IMR-90 (cell line): ENCODE results near the gene PTGR1. TPM values are rescaled to one million over a fixed set of nuclear protein-coding genes. Genes with fewer than 3 reads are reported as not detected.

Experiments used
- ATAC-seq: fragments of 200-7000 bp; cut with Tn5 transposase; 2 replicates; pipeline ENCODE4 v1.9.1; 2020; ENCODE audit warnings: low read depth, mild to moderate bottlenecking, moderate library complexity
- BruUV-seq: library from RNA; stranded (reverse); fragments of 400-500 nt; replicated peaks from 2 replicates; lab custom pipeline; 2021; lab: Mats Ljungman, UMichigan
- CTCF ChIA-PET: fragments of 300-600 bp; formaldehyde crosslinking; extraction: SDS; loops from one replicate; lab custom pipeline; 2021; ENCODE audit warnings: antibody characterized with exemption; lab: Yijun Ruan, JAX
- POLR2A ChIA-PET: fragments of 300-600 bp; sonication (Branson Sonifier 250); formaldehyde crosslinking; loops from one replicate; lab custom pipeline; 2022; ENCODE audit warnings: antibody characterized with exemption; ENCODE audit not compliant: unreplicated experiment; lab: Charles Lee
- DNase-seq: peaks from one replicate; pipeline ENCODE4 v3.0.0; 2013
- H2AFZ ChIP-seq: replicated peaks from 2 replicates; pipeline ENCODE3; 2013; ENCODE audit warnings: low read length, mild to moderate bottlenecking; ENCODE audit not compliant: poor library complexity
- H2AK5ac ChIP-seq: 2 replicates; pipeline ENCODE4 v1.6.1; 2013; ENCODE audit warnings: low read depth, low read length, inconsistent platforms
- H2AK9ac ChIP-seq: replicated peaks from 2 replicates; pipeline ENCODE3; 2013; ENCODE audit warnings: mild to moderate bottlenecking, low read depth, low read length, moderate library complexity; ENCODE audit not compliant: poor library complexity
- H2BK120ac ChIP-seq: 2 replicates; pipeline ENCODE4 v1.6.1; 2013; ENCODE audit warnings: low read depth, low read length, inconsistent platforms
- H2BK15ac ChIP-seq: 3 replicates; pipeline ENCODE4 v1.6.1; 2013; ENCODE audit warnings: low read depth, low read length, inconsistent platforms
- H2BK20ac ChIP-seq: 2 replicates; pipeline ENCODE4 v1.6.1; 2013; ENCODE audit warnings: low read depth, mild to moderate bottlenecking, inconsistent platforms, low read length, moderate library complexity
- H2BK5ac ChIP-seq: 2 replicates; pipeline ENCODE4 v1.6.1; 2013; ENCODE audit warnings: mild to moderate bottlenecking, low read depth, low read length, inconsistent platforms; ENCODE audit not compliant: poor library complexity, severe bottlenecking
- H3K14ac ChIP-seq: replicated peaks from 2 replicates; pipeline ENCODE4 v1.6.1; 2013; ENCODE audit warnings: low read depth, low read length, inconsistent platforms
- H3K18ac ChIP-seq: 2 replicates; pipeline ENCODE4 v1.6.1; 2013; ENCODE audit warnings: low read depth, low read length, control low read depth
- H3K23ac ChIP-seq: 2 replicates; pipeline ENCODE4 v1.6.1; 2013; ENCODE audit warnings: low read depth, low read length, inconsistent platforms
- H3K27ac ChIP-seq: 2 replicates; pipeline ENCODE4 v1.5.1; 2013; ENCODE audit warnings: mild to moderate bottlenecking, control low read depth, low read length; ENCODE audit not compliant: insufficient read depth
- H3K27me3 ChIP-seq: 2 replicates; pipeline ENCODE4 v1.6.1; 2013; ENCODE audit warnings: low read length; ENCODE audit not compliant: control insufficient read depth, insufficient read depth
- H3K36me3 ChIP-seq: 2 replicates; pipeline ENCODE4 v1.6.1; 2013; ENCODE audit warnings: low read length, mixed read lengths; ENCODE audit not compliant: control insufficient read depth, insufficient read depth
- H3K4ac ChIP-seq: 2 replicates; pipeline ENCODE4 v1.6.1; 2013; ENCODE audit warnings: low read depth, low read length, inconsistent platforms
- H3K4me1 ChIP-seq: 2 replicates; pipeline ENCODE4 v1.6.1; 2013; ENCODE audit warnings: low read length, mixed read lengths; ENCODE audit not compliant: control insufficient read depth, insufficient read depth
- H3K4me2 ChIP-seq: 2 replicates; pipeline ENCODE4 v1.6.1; 2013; ENCODE audit warnings: low read depth, mild to moderate bottlenecking, control low read depth, low read length, moderate library complexity
- H3K4me3 ChIP-seq: 2 replicates; pipeline ENCODE4 v1.5.1; 2013; ENCODE audit warnings: low read depth, mild to moderate bottlenecking, control low read depth, low read length, moderate library complexity; ENCODE audit not compliant: insufficient read depth
- H3K56ac ChIP-seq: 2 replicates; pipeline ENCODE4 v1.6.1; 2013; ENCODE audit warnings: low read length, inconsistent platforms; ENCODE audit not compliant: insufficient read depth; ENCODE audit errors: extremely low read depth
- H3K79me1 ChIP-seq, 2 experiments: 2 replicates each; pipeline ENCODE4 v1.6.1; 2013; ENCODE audit warnings: low read length in 2 of 2, inconsistent platforms in 1 of 2, low read depth in 1 of 2
- H3K9ac ChIP-seq: 2 replicates; pipeline ENCODE4 v1.6.1; 2013; ENCODE audit warnings: low read depth, low read length, control low read depth
- H3K9me1 ChIP-seq: 2 replicates; pipeline ENCODE4 v1.6.1; 2013; ENCODE audit warnings: low read length, inconsistent platforms; ENCODE audit not compliant: insufficient read depth
- H3K9me3 ChIP-seq: 2 replicates; pipeline ENCODE4 v1.6.1; 2013; ENCODE audit warnings: low read length; ENCODE audit not compliant: control insufficient read depth, insufficient read depth
- H4K20me1 ChIP-seq: 2 replicates; pipeline ENCODE4 v1.6.1; 2013; ENCODE audit warnings: low read length, inconsistent platforms; ENCODE audit not compliant: insufficient read depth
- H4K5ac ChIP-seq: 2 replicates; pipeline ENCODE4 v1.6.1; 2013; ENCODE audit warnings: mild to moderate bottlenecking, low read depth, low read length, control low read depth
- H4K8ac ChIP-seq, 2 experiments: 2 replicates each; pipeline ENCODE4 v1.6.1; 2013; ENCODE audit warnings: low read depth in 2 of 2, low read length in 2 of 2, control low read depth in 1 of 2, inconsistent platforms in 1 of 2
- H4K91ac ChIP-seq: 2 replicates; pipeline ENCODE4 v1.6.1; 2013; ENCODE audit warnings: low read depth, low read length, inconsistent platforms; ENCODE audit not compliant: insufficient read depth
- CEBPB ChIP-seq: IDR thresholded peaks from 2 replicates; pipeline ENCODE4 v1.6.1; 2012; ENCODE audit warnings: low read depth, low read length, improper control_type of control experiment
- CHD1 ChIP-seq: IDR thresholded peaks from 2 replicates; pipeline ENCODE4 v1.6.1; 2012; ENCODE audit warnings: low read depth, low read length, improper control_type of control experiment
- ELK1 ChIP-seq: fragments of 150-350 bp; IDR thresholded peaks from 2 replicates; pipeline ENCODE4 v1.6.1; 2016; ENCODE audit warnings: low read depth, mild to moderate bottlenecking, low read length, moderate library complexity, borderline replicate concordance
- FOS ChIP-seq: fragments of 150-350 bp; IDR thresholded peaks from 2 replicates; pipeline ENCODE4 v1.6.1; 2016; ENCODE audit warnings: low read depth, low read length
- MAFK ChIP-seq: IDR thresholded peaks from 2 replicates; pipeline ENCODE4 v1.6.1; 2012; ENCODE audit warnings: low read depth, low read length, improper control_type of control experiment
- MAZ ChIP-seq: IDR thresholded peaks from 2 replicates; pipeline ENCODE4 v1.6.1; 2012; ENCODE audit warnings: low read depth, mild to moderate bottlenecking, low read length, improper control_type of control experiment, moderate library complexity, borderline replicate concordance
- MXI1 ChIP-seq: IDR thresholded peaks from 2 replicates; pipeline ENCODE4 v1.6.1; 2012; ENCODE audit warnings: low read depth, mild to moderate bottlenecking, low read length, moderate library complexity, borderline replicate concordance
- NFE2L2 ChIP-seq: fragments of 150-350 bp; IDR thresholded peaks from 2 replicates; pipeline ENCODE4 v1.6.1; 2016; ENCODE audit warnings: low read depth, mild to moderate bottlenecking, low read length
- RAD21 ChIP-seq: IDR thresholded peaks from 2 replicates; pipeline ENCODE4 v1.6.1; 2012; ENCODE audit warnings: low read length, improper control_type of control experiment
- RCOR1 ChIP-seq: IDR thresholded peaks from 2 replicates; pipeline ENCODE4 v1.6.1; 2012; ENCODE audit warnings: mild to moderate bottlenecking, low read length, improper control_type of control experiment; ENCODE audit not compliant: insufficient replicate concordance
- RFX5 ChIP-seq: IDR thresholded peaks from 2 replicates; pipeline ENCODE4 v1.8.0; 2012; ENCODE audit warnings: low read depth, mild to moderate bottlenecking, low read length, moderate library complexity
- SMC3 ChIP-seq: fragments of 150-350 bp; IDR thresholded peaks from 2 replicates; pipeline ENCODE4 v1.6.1; 2016; ENCODE audit warnings: low read depth, mild to moderate bottlenecking, antibody characterized with exemption, low read length, moderate library complexity
- USF2 ChIP-seq: fragments of 150-350 bp; IDR thresholded peaks from 2 replicates; pipeline ENCODE4 v1.6.1; 2017; ENCODE audit warnings: mild to moderate bottlenecking, antibody characterized with exemption, low read length, low read depth
- dilution Hi-C: fragments of 300-500 bp; cut with HindIII; formaldehyde crosslinking; loops from one replicate; pipeline ENCODE4 v1.14.3; 2018; ENCODE audit warnings: low sequenced_read_pairs; ENCODE audit not compliant: unreplicated experiment
- in situ Hi-C: fragments of 300-500 bp; cut with MboI; formaldehyde crosslinking; loops from 3 replicates; pipeline ENCODE4 v1.14.3; 2019; ENCODE audit warnings: low sequenced_read_pairs, inconsistent platforms, mixed read lengths
- intact Hi-C: fragments of 100-400 bp; cut with micrococcal nuclease; formaldehyde crosslinking; loops from 2 replicates; pipeline ENCODE4 v1.10.0; 2022
- polyA plus RNA-seq, 3 experiments: library from polyadenylated mRNA; depleted of rRNA; stranded (reverse); fragments of >200 nt; gene quantifications; 2 replicates each; pipeline ENCODE4 v1.2.3, GENCODE V29; 2012; ENCODE audit warnings: low replicate concordance in 1 of 3
- total RNA-seq: library from RNA; depleted of rRNA; stranded (reverse); fragments of >200 nt; gene quantifications from 2 replicates; pipeline ENCODE4 v1.2.3, GENCODE V29; 2012

PTGR1 gene
- total and polyA plus RNA-seq, 2 of the 4 experiments (the other 2 are of a cell fraction), result 45.9 to 72.7 TPM

GRCh38 chr9:111514967-111515366, 84.5 kb downstream of the PTGR1 start:
- TF ChIP-seq RAD21 (no peak), CHD1 (no peak), MAFK (no peak), FOS (no peak), USF2 (no peak), CEBPB (no peak), MAZ (no peak), ELK1 (no peak), MXI1 (no peak), RCOR1 (no peak), SMC3 (no peak), RFX5 (no peak), NFE2L2 (no peak)
- H3K18ac ChIP-seq, result no peak overlapping the region
- H3K14ac ChIP-seq, result no peak overlapping the region
- H2BK5ac ChIP-seq, result no peak overlapping the region
- DNase-seq (no peak), ATAC-seq (no peak)
- no peak overlapping the region for H2AFZ ChIP-seq
- H3K4me3 ChIP-seq, result no peak overlapping the region
- H3K9me1 ChIP-seq, result no peaks in the 10 kb centered on the region
- H2AK5ac ChIP-seq, result no peak overlapping the region
- H3K9ac ChIP-seq, result no peak overlapping the region
- H4K5ac ChIP-seq, result no peak overlapping the region
- no peaks in the 10 kb centered on the region for H3K36me3 ChIP-seq
- no peak overlapping the region for H3K56ac ChIP-seq
- dilution Hi-C loops (no loop called here), intact Hi-C loops (loop anchor here (5.0 kb wide), 1 partner anchor 772 kb away; no protein-coding TSS in a partner anchor), in situ Hi-C loops (no loop called here)
- no peaks in the 10 kb centered on the region for H4K20me1 ChIP-seq
- H2AK9ac ChIP-seq, result no peak overlapping the region
- no peak overlapping the region for H3K4me2 ChIP-seq
- H2BK20ac ChIP-seq, result no peak overlapping the region
- no peak overlapping the region for H4K8ac ChIP-seq
- H3K9me3 ChIP-seq, result no peaks in the 10 kb centered on the region; the same call in 1 of the 2 replicates
- H2BK120ac ChIP-seq, result no peak overlapping the region
- H3K4me1 ChIP-seq, result no peaks in the 10 kb centered on the region
- CTCF ChIA-PET, result no interaction called here
- POLR2A ChIA-PET, result no interaction called here
- H3K23ac ChIP-seq, result no peak overlapping the region
- no peaks in the 10 kb centered on the region; the same call in none of the 2 replicates for H3K27me3 ChIP-seq
- H3K27ac ChIP-seq, result no peak overlapping the region
- no peak overlapping the region for H2BK15ac ChIP-seq
- no peak overlapping the region for H3K4ac ChIP-seq
- no peaks in the 10 kb centered on the region for H3K79me1 ChIP-seq
- no TSS peak for BruUV-seq
- no peak overlapping the region for H4K91ac ChIP-seq
